WTC11 (cell line): ENCODE data around the gene EIF2AK3.

Experiments
- ATF1 ChIP-seq: sonication (generic); formaldehyde crosslinking; IDR thresholded peaks from 2 replicates; pipeline ENCODE4 v1.8.1; 2023; ENCODE audit warnings: mild to moderate bottlenecking, moderate library complexity, missing genetic modification reagents
- CBFB ChIP-seq: sonication (generic); formaldehyde crosslinking; IDR thresholded peaks from 2 replicates; pipeline ENCODE4 v1.8.1; 2022; ENCODE audit warnings: mild to moderate bottlenecking, low read depth, missing genetic modification reagents
- CREB1 ChIP-seq: sonication (generic); formaldehyde crosslinking; IDR thresholded peaks from 2 replicates; pipeline ENCODE4 v1.8.0; 2023; ENCODE audit warnings: mild to moderate bottlenecking, missing genetic modification reagents
- CREM ChIP-seq: sonication (generic); formaldehyde crosslinking; IDR thresholded peaks from 2 replicates; pipeline ENCODE4 v1.8.1; 2022; ENCODE audit warnings: mild to moderate bottlenecking, missing genetic modification reagents, moderate library complexity
- ELF4 ChIP-seq: sonication (generic); formaldehyde crosslinking; IDR thresholded peaks from 2 replicates; pipeline ENCODE4 v1.8.1; 2022; ENCODE audit warnings: low read depth, mild to moderate bottlenecking, moderate library complexity, missing genetic modification reagents
- KAT7 ChIP-seq: sonication (generic); formaldehyde crosslinking; IDR thresholded peaks from 2 replicates; pipeline ENCODE4 v1.8.1; 2023; ENCODE audit warnings: missing genetic modification reagents, mild to moderate bottlenecking, borderline replicate concordance
- NFYB ChIP-seq: sonication (generic); formaldehyde crosslinking; conservative IDR thresholded peaks from 2 replicates; pipeline ENCODE4 v1.8.0; 2022; ENCODE audit warnings: low read depth, missing genetic modification reagents
- NR3C1 ChIP-seq: sonication (generic); formaldehyde crosslinking; conservative IDR thresholded peaks from 2 replicates; pipeline ENCODE4 v1.8.1; 2023; ENCODE audit warnings: low read depth, mild to moderate bottlenecking, missing genetic modification reagents
- ZNF317 ChIP-seq: sonication (generic); formaldehyde crosslinking; IDR thresholded peaks from 2 replicates; pipeline ENCODE4 v1.8.1; 2023; ENCODE audit warnings: low read depth, mild to moderate bottlenecking, moderate library complexity, missing genetic modification reagents, borderline replicate concordance
- ZNF416 ChIP-seq: fragments of 250-450 bp; sonication (Bioruptor Pico); IDR thresholded peaks from 2 replicates; pipeline ENCODE4 v1.9.0; 2021; ENCODE audit warnings: mild to moderate bottlenecking, inconsistent platforms
- TF ChIP-seq, protein P1 (sequence below): fragments of 200-600 bp; IDR thresholded peaks from 2 replicates; pipeline ENCODE4 v1.8.0; 2022; ENCODE audit warnings: antibody characterized with exemption
- TF ChIP-seq, protein P2 (sequence below): sonication (generic); formaldehyde crosslinking; IDR thresholded peaks from 2 replicates; pipeline ENCODE4 v1.8.1; 2023; ENCODE audit warnings: mild to moderate bottlenecking, moderate library complexity, missing genetic modification reagents
- TF ChIP-seq, protein P3 (sequence below): sonication (generic); formaldehyde crosslinking; IDR thresholded peaks from 2 replicates; pipeline ENCODE4 v1.8.1; 2022; ENCODE audit warnings: low read depth, missing genetic modification reagents, borderline replicate concordance

DNA sequence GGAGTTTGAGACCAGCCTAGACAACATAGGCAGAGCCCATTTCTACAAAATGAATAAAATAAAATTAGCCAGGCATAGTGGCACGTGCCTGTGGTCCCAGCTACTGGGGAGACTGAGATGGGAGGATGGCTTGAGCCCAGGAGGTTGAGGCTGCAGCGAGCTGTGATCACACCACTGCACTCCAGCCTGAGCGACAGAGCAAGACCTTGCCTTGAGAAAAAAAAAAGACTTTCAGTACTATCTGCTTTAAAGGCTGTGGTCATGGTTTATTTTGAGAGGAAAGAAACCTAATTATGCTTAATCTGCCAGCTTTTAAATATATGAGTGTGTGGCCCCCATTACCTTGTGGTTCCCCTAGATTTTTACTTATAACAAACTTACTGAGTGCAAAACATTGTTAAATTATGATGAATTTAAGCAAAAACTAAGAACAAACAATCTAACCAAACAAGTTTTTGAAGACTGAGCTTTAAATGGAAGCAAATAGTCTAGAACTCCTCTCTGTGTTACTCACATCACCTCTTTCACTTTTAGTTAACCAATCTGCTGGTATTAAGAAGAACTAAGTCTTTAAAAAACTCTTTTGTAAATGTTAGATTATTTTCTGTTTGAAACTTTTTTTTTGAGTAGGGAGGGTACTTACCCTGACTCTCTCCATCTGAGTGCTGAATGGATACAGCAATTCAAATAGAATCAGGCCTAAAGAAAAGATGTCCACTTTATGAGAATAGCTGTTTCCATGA lies 65.4 kb downstream of the EIF2AK3 start:
- TF ChIP-seq, protein P1, sequence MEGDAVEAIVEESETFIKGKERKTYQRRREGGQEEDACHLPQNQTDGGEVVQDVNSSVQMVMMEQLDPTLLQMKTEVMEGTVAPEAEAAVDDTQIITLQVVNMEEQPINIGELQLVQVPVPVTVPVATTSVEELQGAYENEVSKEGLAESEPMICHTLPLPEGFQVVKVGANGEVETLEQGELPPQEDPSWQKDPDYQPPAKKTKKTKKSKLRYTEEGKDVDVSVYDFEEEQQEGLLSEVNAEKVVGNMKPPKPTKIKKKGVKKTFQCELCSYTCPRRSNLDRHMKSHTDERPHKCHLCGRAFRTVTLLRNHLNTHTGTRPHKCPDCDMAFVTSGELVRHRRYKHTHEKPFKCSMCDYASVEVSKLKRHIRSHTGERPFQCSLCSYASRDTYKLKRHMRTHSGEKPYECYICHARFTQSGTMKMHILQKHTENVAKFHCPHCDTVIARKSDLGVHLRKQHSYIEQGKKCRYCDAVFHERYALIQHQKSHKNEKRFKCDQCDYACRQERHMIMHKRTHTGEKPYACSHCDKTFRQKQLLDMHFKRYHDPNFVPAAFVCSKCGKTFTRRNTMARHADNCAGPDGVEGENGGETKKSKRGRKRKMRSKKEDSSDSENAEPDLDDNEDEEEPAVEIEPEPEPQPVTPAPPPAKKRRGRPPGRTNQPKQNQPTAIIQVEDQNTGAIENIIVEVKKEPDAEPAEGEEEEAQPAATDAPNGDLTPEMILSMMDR, result no peak
- TF ChIP-seq CREM (no peak), ZNF416 (CRISPR knock-in tag) (no peak), ATF1 (CRISPR knock-in tag) (no peak), KAT7 (no peak), NFYB (CRISPR knock-in tag) (no peak), CBFB (no peak), ELF4 (CRISPR knock-in tag) (no peak), NR3C1 (CRISPR knock-in tag) (no peak), CREB1 (no peak), ZNF317 (CRISPR knock-in tag) (no peak)
- TF ChIP-seq, protein P2, sequence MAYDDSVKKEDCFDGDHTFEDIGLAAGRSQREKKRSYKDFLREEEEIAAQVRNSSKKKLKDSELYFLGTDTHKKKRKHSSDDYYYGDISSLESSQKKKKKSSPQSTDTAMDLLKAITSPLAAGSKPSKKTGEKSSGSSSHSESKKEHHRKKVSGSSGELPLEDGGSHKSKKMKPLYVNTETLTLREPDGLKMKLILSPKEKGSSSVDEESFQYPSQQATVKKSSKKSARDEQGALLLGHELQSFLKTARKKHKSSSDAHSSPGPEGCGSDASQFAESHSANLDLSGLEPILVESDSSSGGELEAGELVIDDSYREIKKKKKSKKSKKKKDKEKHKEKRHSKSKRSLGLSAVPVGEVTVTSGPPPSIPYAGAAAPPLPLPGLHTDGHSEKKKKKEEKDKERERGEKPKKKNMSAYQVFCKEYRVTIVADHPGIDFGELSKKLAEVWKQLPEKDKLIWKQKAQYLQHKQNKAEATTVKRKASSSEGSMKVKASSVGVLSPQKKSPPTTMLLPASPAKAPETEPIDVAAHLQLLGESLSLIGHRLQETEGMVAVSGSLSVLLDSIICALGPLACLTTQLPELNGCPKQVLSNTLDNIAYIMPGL, result no peak
- TF ChIP-seq, protein P3, sequence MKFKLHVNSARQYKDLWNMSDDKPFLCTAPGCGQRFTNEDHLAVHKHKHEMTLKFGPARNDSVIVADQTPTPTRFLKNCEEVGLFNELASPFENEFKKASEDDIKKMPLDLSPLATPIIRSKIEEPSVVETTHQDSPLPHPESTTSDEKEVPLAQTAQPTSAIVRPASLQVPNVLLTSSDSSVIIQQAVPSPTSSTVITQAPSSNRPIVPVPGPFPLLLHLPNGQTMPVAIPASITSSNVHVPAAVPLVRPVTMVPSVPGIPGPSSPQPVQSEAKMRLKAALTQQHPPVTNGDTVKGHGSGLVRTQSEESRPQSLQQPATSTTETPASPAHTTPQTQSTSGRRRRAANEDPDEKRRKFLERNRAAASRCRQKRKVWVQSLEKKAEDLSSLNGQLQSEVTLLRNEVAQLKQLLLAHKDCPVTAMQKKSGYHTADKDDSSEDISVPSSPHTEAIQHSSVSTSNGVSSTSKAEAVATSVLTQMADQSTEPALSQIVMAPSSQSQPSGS (CRISPR knock-in tag), result no peak
